GM18873 (cell line): Measurements from ENCODE around the gene ALKBH4.
"Not testable (repeated sequence)": the region's sequence is repeated elsewhere in the genome, so short reads cannot be mapped to it uniquely, and the experiment has no call there.

ENCODE experiments used
- ATAC-seq: cut with Tn5 transposase; IDR thresholded peaks from one replicate; pipeline ENCODE4 v1.9.1; 2021; ENCODE audit warnings: mild to moderate bottlenecking, moderate library complexity, moderate number of reproducible peaks; ENCODE audit not compliant: unreplicated experiment, low FRiP score

Gene ALKBH4

GRCh38 chr7:102478314-102479208, 13.9 kb upstream of the ALKBH4 start, which contains the start of gene POLR2J:
TSS of gene POLR2J (minus strand) at chr7:102478922. CDS start at chr7:102478860, 62 bp downstream.
- peak; percentile 54 for ATAC-seq

- ATAC-seq = not testable (repeated sequence)
Observed at GRCh38 chr7:102474736-102475435, 10.2 kb upstream of the ALKBH4 start.

DNA sequence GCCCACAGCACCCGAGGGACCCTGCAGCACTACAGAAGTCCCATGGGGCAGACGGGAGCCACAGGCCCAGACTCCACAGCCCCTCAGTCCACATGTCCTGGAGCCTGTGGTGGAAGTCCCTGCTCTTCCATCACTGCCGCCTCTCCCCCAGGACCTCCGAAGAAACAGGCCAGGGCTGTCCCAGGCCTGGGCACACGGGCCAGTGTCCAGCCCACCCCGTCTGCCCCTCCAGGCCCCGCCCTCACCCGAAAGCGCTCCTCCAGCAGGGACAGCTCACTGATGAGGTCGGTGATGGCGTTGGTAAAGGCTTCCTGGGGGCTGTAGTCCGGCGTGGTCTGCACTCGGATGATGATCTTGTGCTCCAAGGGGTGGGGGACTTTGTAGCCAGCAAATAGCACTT, 9.5 kb upstream of the ALKBH4 start:
- not testable (repeated sequence) for ATAC-seq

DNA sequence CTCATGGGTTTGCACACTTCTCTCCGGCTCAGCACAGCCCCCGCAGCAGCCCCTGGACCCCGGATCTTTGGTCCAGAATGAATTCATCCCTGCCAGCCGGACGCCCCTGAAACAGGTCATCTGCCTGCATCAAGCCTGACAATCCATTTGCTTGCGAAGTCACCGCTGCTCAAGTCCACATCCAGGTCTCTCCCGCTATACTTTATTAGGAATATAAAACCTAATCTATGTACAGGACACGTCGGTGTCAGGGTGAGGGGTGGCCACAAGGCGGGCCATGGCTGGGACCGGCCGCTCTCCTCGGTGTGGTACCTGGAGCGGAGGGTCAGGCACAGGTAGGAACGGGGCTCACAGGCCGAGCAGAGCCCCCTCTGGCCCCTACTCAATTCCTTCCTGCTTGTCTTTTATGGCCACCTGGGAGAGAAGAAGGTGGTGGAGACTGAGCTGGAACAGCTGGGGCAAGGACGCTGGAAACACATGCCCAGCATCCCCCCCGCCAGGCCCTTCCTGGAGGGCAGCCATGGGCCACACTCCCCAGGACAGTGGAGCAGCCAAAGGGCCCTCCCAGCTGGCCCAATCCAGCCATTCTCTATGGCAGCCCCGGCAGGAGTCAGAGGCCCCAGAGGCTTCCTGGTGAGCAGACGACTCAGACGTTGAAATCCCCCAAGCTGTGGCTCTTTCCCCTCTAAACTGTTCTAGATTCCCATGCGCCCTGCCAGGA, 8.8 kb upstream of the ALKBH4 start:
- ATAC-seq = no peak

- no peak for ATAC-seq
Observed at GRCh38 chr7:102472126-102473041, 7.7 kb upstream of the ALKBH4 start.

GRCh38 chr7:102471791-102472125, 7.1 kb upstream of the ALKBH4 start:
- ATAC-seq = no peak

DNA sequence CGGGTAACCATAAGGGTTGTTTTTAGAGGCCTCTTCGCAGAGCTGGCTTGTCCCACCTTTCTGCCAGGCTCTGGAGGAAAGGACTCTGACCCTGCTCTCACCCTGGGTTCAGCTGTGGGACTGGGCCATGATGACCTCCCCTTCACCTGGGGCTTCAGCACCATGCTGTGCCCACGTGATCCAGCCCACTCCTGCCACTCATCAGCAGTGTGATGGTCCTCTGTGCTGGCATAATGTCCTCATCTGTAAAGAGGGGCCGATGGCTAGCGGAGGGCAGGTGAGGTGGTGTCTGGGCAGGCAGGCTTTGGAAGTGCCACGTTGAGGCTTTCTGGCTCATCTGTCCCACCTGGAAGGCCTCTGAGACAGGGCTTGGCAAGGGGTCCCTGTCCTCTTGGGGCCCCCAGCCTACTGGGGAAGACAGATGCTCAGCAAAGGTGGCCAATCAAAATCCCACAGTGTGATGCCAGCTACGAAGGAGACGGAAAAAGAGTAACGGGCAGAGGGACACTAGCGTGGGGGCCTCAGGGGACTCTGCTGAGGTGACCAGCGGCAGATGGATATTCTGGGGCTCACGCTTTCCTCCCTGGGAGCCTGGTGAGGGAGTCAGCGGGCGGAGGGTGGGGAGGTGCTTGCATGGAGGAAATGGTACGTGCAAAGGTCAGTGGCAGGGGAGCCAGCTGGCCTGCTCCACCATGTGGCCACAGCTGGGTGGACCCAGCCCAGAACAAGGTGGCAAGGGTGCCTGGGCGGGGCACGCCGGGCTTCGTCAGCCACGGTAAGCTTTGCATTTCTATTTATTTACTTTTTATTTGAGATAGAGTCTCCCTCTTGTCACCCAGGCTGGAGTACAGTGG, 5.5 kb upstream of the ALKBH4 start:
- ATAC-seq = no peak

- ATAC-seq = no peak
Observed at GRCh38 chr7:102469351-102469971, 4.8 kb upstream of the ALKBH4 start.

DNA sequence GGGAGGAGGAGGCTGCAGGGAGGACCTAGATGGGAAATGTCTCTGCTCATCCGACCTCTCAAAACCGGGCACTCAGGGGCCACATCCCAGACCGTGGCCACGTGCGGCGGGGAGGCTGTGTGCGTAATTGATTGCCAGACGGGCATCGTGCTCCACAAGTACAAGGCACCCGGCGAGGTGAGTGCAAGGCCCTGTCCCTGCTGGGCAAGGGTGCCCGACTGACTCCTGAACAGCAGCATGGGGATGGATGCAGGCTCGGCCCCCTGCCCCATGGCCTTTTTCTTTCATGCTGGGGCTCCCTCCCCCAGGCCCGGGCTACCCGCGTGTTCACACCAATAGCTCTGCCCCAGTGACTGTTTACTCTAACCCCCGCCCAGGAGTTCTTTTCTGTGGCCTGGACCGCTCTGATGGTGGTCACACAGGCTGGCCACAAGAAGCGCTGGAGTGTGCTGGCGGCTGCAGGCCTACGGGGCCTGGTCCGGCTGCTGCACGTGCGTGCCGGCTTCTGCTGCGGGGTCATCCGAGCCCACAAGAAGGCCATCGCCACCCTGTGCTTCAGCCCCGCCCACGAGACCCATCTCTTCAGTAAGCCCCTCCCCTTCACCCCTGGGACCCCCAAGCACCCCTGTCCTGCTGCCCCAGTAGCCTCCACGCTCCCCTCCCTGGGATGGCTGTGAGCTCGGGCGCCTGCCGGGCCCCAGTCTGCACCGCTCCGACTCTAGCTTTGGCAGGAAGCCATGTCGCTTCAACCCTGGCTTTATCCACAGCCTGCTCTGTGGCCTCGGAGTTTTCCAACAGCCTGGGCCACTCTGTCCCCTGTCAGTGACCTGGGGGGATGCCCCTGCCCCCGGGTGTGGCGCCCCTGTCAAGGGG, 4.1 kb upstream of the ALKBH4 start:
- ATAC-seq = no peak

DNA sequence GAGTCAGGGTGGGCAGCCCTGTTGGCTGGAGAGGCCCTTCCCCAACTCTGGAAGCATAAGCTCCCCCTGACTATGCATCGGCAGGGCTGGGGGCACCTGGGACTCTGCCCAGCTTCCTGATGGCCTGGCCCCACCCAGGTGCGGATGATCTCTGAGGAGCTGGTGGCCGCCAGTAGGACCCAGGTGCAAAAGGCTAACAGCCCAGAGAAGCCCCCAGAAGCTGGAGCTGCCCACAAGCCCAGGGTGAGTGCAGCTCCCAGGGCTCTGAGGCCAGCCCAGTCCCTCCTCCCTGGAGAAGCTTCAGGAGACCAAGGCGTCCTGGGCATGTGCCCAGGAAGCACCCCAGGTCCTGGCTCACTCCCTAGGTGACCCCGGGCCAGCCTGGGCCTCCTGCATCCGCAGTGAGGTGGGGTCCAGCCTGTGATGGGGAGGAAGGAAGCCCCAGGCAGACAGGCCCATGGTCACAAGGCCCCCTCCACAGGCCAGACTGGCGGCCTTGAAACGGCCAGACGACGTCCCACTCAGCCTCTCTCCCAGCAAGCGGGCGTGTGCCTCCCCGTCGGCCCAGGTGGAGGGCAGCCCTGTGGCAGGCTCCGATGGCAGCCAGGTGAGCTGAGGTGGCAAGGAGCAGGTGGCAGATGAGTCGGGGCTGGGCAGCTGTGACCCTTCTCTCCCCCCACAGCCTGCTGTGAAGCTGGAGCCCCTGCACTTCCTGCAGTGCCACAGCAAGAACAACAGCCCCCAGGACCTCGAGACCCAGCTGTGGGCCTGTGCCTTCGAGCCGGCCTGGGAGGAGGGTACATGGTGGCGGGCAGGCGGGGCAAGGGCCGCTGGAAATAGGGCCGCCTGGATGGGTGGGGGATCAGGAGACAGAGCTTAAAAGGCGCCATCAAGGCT, 3.2 kb upstream of the ALKBH4 start:
- ATAC-seq = no peak

- ATAC-seq = no peak
Observed at GRCh38 chr7:102466097-102466496, 1.4 kb upstream of the ALKBH4 start.

DNA sequence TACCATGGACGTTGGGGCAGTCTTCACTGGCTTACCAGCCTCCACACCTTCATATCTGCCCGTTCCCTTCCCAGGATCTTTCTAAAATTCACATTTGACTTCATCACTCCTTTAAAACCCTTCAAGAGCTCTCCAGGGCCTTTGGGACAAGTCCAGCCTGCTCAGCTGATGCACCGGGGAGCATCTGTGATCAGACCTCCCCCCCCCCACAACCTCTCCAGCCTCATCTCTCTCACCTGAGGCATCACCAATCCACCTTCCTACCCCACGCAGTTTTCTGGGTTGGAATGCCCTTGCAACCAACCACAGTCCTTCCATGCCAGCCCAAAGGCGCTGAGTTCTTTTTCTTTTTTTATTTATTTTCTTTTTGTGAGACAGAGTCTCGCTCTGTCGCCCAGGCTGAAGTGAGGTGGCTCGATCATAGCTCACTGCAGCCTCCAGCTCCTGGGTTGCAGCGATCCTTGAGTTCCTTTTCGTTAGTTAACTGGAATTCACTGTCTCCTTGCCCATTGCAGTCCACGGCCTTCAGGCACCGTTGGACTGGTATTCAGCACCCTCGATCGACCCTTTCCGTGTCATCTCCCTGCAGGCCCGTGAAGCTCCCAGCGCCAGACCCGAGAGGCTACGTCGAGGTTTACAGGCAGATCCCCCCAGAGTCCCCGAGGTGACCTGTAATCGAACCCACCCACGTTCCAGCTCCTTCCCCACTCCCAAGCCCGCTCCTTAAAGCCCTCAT, 654 bp downstream of the ALKBH4 start:
- no peak for ATAC-seq

DNA sequence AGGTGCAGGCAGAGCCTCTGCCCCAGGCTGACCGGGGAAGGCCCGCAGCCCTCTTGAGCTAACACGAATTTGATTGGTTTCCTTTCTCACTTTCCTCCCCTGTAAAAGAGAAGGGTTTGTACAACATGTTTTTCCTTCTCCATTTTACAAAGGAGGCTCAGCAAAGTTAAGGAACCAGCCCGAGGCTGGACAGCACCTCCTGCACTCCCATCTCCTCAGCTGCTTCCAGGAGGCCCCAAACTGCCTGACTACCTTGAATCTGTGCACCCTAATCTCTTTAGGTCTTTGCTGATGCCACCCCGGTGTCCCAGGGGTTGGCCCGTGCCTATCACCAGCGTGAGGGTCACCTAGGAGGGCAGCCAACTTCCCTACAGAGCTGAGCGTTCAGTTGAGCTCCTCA, 4.2 kb downstream of the ALKBH4 start:
- no peak for ATAC-seq

DNA sequence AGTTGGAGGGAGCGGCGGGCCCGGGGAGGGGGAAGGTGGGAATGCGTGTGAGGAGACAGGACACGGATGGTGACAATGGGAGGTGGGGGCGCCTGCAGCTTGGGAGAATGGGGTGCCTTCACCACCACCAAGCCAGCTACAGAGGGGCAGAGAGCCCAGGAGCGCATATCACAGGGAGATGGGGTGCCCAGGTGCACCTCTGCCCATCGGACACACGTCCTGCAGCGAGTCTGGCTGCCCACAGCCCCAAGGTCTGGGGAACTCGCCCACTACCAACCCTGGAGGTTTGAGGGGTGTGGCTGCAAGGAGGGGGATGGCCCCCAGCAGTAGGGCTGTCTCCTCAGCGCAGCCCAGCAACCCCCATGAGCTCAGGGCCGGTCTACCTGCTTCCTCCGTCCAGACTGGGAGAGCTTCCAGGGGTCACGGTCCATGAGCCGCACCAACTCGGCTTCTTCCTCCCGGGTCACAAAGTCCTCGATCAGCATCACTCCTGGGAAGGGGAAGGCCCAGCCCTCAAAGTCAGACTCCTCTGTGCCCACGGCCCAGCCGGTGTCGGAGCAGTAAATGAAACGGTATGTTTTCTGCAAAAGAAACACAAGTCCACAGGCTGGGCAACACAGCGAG, 5.3 kb downstream of the ALKBH4 start:
- no peak for ATAC-seq

DNA sequence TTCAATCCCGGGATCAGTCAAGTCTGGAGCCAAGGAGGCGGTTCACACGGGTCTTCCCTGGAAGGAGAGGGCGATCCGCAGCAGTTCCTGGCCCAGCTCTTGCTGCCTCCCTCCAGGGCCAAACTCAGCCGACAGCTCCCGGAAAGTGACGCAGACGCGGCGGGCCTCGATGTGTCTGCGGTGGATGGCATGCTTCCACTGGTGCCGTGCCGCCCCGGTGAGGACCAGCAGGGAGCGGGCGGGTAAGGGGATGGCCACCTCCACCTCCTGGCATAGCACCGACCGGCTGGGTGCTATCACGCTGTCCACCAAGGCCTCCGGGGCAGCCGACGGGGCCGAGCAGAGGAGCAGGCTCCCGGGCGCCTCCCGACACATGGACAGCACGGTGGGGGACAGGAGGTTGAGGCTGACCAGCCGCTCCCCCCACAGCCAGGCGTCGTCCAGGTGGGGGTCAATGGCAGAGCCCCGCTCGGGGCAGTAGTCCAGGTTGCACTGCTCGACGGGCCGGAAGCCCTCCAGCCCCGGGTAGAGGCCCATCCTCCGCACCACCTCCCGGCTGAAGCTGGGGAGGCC, 7.2 kb downstream of the ALKBH4 start:
- no peak for ATAC-seq
